Astrocyte of the hippocampus (primary cell): Measurements from ENCODE around the gene TSPOAP1.
A peak's percentile ranks its signal among the peaks of the same experiment; 100 is the strongest.

Source experiments
- DNase-seq: peaks from one replicate; pipeline ENCODE4 v3.0.0; 2011; ENCODE audit warnings: low read depth, low spot score

TSPOAP1 gene

DNA sequence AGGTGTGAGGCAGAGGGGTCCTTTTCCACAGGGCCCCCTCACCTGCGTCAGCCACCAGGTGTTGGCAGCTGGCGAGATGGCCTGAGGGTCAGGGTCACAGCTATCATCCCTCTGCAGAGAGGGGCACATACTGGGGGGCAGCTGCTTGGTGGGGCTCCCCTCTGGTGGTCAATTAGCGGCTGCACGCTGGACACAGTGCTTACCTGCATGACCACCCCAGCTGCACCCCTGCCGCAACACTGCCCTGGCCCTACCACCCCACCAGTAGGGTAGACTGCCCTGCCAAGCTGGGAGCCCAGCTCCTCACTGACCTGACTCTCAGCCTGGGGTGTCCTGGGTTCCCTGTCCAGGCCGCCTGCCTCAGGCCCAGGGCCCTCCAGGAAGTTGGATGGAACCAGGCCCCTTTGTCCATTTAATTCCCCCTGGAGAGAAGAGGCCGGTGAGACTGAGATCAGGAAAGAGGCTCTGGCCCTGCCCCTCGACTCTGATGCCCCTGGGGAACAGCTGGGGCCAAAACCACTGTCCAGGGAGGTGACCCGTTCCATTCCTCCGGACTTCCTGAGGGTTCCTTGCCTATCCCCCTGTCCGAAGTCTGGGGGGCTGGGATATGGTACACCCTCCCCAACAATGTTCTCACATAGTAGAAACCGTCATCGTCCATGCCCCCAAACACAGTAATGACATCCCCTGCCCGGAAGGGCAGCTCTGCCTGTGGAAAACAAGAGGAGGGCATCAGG lies 23.7 kb downstream of the TSPOAP1 start:
- DNase-seq, result no peak

DNA sequence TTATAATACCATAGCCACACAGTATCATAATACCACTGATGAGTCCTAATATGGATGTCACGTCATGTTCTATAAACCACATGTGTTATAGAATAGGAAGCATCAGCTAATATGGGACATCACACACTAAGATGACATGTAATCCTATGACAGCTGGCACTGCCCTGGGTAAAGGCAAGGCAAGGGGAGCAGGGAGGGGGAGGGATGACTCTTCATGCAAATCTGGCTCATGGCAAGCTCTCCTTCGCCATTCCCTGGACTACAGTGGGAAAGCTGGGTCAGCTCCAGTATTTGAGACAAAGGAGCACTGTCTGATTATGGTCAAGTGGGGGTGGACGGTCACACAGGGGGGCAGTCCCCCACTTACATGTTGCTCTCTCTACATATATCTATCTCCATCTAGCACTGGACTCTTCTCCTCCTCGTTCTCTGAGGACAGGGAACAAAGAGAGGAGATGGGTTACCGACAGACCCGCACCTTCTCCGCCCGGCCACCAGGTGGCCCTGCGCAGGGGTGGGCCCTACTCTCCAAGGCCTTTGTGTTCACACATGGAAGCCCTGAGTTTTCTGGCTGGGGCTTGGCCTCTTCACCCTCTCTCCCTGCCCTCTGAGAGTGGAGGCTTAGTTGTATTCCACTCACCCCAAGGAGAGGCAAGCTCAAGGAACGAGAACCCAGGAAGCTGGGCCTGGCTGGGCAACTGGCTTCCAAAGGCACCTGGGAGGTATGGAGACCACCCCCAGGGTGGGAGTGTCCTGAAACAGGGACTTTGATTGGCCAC lies 24.4 kb downstream of the TSPOAP1 start:
- peak; percentile 41 for DNase-seq

DNA sequence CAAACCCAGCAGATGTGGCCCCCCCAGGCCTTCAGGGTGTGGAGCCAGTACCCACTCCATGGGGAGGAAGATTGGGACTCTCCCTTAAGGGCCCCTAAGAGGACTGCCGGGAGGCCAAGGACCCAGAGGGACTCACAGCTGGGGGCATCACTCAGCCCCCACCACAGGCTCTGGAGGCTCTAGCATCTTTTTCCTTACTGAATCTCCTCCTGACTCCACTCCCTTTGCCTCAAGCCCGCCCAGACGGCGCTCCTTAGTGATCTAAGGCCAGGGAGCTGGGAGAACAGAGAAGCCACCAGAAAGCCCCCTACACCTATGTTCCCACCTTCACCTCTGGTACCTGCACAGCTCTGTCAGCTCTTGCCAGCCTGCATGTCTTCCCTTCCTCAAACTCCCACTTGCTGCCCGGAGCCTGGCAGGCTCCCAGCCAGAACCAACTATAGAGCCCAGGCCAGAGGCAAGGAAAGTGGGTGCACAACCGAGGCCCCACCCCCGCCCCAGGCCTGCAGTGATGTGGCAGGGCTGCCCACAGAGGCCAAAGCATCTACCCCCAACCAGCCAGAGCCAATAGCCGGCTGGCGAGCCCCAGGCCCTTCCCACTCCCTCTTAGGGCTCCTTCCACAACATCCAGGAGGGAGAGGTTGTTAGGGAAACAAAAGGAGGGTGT lies 25.5 kb downstream of the TSPOAP1 start:
- no peak for DNase-seq

DNA sequence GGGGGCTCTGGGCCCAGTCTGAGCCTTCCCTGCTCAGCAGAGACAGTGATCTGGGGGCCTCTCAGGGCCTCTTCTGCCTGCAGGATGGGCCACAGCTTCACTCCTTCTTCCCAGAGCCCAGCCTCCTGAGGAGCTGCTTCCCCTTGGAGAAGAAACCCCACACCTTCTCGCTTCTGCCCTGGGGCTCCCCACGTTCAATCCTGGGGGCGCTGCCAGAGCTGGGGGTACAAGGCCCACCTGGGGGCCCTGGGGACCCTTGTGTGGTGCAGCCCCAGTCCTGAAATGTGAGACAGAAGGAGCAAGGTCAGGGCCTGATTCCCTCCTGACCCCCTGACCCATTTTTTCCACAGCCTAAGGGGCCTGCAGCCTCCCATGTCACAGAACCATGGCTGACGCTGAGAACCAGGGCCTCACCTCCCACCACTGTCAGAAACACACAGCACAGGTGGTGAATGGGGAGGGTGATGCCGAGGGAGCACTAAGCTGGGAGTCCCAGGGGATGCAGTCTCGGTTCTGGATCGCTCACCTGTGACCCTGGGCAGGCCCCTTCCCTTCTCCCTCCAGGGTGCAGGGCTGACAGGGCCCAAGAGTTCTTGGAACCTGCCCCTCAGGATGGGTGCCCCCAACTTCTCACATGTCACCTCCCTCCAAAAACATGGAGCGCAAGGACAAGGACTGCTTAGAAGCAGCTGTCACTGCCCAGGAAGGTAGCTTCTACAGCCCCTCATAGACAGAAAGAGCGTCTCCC lies 26.2 kb downstream of the TSPOAP1 start:
- no peak for DNase-seq

DNA sequence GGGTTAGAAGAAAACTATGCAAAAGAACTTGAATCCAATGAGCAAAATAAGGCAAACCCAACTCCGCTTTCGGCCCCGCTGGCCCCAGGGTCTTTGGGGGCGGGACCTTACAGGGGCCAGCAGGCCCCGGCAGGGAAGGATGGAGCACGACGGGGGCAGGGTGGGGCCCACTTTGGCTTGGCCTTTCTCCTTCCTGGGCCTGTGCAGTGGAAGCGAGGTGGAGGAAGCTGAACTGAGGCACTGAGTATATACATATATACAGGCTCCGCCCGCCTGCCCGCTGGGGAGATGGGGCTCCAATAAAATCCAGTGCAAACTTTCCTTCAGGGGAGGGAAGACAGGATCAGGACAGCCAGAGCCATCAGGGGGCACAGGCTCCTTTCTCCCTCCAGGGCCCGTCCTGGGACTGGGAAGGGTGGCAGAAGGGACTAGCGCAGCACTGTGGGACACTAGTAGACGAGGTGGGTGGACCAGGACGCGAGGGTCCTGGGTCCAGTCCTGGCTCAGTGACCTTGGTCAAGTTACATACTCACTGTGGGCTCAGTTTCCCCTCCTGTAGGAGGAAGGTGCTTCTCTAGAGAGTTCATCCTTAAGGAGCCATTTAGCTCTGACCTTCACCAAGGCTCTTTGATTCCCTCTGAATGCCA lies 27.0 kb downstream of the TSPOAP1 start:
- no peak for DNase-seq

DNA sequence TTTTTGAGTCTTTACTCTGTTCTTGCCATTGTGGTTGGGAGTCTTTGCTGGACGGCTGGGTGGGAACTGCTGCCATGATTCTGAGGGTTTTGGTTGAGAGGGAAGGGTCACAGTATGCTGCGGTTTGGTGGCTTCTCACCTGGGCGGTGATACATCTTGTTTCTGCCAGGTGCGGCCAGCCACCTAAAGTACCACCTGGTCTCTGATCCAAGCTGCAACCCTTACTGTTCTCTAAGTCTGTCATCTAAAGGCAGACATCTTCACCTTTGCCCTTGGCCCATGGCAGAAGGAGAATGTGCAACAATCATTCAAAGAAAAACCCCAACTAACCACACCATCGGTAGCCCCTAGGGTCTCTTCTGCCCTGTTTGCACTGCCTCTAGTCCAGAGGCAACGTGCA lies 28.3 kb downstream of the TSPOAP1 start:
- DNase-seq, result no peak

DNA sequence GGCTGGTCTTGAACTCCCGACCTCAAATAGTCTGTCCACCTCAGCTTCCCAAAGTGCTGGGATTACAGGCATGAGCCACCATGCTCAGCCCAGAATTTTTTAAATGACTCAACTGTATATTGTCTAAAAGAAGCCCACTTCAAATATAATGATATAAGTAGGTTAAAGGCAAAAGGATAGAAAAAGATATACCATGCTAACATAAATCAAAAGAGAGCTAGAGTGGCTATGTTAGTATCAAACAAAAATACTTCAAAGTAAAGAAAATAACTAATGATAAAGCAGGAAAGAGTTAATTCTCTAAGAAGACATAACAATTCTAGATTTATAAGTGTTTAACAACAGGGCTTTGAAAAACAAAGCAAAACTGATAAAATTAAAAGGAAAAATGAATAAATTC lies 34.6 kb downstream of the TSPOAP1 start:
- DNase-seq, result no peak

DNA sequence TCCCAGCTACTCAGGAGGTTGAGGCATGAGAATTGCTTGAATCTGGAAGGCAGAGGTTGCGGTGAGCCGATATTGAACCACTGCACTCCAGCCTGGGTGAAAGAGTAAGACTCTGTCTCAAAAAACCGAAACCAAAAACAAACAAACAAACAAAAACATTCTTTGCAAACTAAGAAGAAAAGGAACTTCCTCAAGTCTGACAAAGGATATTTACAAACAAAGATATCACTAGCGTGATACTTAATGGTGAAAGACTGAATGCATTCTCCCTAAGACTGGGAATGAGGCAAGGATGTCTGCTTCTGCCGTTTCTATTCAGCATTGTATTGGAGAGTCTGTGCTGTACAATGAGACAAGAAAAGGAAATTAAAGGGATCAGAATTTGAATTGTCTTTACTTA lies 37.3 kb downstream of the TSPOAP1 start:
- DNase-seq, result no peak

DNA sequence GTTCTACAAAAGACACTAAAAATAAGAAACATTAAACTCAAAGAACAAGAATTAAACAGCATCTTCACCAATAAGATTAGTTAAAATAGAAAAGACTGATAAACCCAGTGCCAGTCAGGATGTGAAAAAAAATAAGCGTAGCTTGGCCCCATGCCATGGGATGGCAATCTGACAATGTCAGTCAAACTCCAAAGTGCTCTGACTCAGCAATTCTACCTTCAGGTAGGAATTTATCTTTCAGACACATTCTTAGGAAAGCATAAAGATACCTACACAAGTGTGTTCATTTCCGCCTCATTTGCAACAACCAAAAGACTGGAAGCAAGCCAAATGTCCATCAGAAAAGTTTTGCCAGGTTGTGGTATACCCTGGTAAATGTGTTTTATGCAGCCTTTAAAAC lies 38.7 kb downstream of the TSPOAP1 start:
- DNase-seq, result peak; percentile 10

DNA sequence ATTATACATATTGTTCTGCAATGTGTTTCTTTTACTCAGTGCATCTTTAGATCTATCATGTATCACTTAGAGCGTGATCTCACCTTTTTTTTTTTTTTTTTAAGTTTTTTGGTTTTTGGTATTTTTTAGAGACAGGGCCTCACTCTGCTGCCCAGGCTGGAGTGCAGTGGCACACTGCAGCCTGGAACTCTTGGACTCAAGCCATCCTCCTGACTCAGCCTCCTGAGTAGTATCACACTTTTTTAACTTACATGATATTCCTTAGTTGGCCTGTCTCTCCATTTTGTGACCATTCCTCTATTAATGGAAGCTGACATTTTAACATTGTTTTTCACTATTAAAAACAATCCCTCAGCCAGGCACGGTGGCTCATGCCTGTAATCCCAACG lies 43.2 kb downstream of the TSPOAP1 start:
- DNase-seq, result no peak

DNA sequence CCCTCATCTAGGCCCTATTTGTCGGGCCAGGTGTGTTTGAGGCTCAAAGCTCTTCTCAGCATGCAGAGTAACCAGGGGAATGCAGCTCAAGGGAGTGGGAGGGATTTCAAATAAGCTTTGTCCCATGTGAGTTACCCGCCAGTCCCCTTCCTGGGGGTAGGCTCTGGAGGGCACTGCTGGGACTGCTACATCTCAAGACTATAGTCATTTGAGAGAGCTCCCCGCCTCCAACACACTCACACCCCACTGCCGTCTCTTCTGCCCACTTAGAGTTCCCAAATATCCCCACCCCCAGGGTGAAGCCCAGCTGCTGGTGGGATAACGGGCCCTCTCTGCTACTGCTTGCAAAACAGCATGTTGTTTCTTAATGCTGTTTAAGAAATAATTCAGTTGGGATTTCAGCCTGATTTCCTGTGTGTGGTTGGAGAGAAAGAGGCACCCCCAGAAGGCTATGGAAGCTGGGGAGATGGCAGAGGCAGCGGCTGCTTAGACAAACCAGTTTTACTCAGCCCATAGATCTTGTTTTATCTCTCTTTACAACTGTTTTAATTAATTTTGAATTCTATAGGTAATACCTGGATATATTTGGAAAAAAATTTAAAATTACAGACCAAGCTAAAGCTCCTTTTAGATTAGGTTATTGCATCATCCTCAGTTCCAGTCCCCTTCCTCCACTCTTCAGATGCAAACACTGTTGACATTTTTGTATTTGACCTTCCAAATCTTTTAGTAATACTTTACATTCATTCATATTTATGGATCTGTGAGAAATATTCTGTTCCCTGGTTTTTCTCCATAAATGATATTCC lies 43.8 kb downstream of the TSPOAP1 start:
- DNase-seq, result no peak

DNA sequence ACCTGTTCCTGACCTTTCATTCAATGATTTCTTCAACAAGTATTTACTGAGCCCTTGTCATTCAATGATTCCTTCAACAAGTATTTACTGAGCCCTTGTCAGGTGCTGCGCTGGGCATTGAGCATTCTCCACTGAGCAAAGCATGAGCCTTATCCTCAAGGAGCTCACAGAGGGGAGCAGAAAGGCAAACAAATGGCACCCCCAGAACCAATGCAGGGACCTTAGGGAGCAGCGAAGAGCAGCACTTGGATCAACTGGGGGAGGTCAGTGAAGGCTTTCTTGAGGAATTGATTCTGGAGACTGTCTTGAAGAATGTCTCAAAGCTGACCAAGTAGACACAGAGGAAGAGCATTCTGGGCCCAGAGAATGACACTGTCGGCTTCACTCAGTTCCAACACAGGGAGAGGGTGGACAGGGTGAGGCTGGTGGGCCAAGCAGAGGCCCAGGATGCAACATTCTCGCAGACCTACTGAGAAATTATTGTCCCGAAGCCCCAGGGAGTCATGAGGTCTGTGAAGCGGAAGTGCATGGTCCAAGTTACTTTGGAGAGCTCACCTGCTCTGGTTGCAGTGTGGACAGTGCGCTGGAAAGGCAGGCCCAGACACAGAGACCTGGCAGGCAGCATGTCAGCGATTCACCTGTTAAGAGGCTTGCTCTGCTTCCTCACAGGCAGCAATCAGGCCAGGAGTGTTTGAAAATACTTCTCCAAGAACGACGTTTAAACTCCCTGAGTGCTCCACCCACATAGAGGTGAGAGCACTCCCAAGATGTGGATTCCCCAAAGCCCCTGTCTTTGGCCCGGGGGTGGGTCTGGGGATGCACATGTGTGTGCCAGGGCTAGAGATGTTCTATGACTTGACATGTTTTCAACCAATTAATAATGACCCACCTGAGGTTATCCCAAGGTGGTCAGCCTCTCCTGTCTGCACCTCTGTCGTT lies 44.7 kb downstream of the TSPOAP1 start:
- DNase-seq, result no peak

DNA sequence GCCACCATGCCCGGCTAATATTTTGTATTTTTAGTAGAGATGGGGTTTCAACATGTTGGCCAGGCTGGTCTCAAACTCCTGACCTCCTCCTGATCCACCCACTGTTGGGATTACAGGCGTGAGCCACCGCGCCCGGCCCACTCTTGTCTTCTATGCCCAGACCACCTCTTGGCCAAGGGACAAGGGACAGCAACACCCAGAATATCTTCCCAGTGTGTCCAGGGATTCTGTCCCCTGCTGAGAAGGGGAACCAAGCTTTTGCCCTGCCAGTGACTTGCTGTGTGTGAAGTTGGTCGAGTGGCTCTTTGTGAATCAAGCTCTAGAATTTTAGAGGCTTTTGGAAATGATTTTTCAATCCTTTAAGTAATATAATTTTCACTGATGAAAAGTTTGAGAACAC lies 46.2 kb downstream of the TSPOAP1 start:
- DNase-seq, result no peak

DNA sequence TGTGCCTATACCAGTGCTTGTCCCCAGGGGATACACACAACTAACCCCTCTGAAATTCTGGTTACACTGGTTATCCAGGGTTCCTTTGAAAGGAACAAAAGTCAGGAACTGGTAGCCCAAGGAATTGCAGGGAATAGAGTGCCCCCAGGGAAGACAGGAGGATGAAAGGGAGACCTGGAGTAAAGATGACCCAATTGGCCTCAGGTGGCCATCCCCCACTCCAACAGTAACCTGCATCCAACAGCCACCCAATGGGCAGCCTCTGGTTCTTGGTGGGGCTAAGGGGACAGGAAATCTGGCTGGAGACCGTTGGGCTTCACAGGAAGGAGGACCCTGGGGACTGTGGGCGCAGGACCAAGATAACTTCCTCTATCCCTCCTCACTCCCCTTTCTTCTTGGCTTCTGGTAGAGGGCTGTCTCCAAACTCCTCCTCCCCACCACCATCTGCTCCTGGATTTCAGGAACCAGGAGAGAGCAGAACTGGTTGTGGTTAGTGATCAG lies 47.0 kb downstream of the TSPOAP1 start:
- DNase-seq, result no peak

DNA sequence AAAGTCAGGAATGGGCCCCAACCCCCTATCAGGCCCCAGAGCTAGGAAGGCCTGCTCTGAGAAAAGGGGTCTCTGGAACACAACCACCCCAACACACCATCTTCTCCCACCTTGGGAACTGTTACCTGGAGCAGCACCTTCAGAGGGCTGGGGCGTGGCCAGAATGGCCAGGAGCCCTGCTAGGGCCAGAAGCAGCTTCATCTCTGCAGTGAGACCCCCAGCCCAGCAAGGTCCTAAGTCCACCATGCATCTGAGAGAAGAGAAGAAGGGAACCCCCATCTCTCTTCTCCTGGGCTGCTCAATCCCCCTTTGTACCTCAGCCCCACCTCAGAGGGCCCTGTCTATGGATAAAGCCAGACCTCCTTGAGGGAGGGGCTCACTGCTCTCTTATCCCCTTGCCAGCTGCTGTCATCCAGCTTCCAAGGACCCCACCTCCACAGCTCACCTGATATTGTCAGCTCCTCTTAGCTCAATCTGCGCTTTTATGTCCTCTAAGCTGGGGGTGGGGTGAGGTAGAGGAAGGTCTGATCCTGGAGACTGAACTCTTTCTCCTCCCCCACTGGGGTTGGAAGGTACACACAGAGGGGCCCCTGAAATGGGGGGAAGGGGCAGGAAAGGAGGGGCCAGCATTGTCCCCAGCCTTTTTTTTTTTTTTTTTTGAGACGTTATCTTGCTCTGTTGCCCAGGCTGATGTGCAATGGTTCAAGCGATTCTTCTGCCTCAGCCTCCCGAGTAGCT lies 47.9 kb downstream of the TSPOAP1 start, which contains the start of gene MPO:
Gene MPO, minus strand, starts transcription at position 456 of the 738 bp plus-strand sequence. Its CDS starts 177 bp downstream, at position 279.
- DNase-seq, result no peak

DNA sequence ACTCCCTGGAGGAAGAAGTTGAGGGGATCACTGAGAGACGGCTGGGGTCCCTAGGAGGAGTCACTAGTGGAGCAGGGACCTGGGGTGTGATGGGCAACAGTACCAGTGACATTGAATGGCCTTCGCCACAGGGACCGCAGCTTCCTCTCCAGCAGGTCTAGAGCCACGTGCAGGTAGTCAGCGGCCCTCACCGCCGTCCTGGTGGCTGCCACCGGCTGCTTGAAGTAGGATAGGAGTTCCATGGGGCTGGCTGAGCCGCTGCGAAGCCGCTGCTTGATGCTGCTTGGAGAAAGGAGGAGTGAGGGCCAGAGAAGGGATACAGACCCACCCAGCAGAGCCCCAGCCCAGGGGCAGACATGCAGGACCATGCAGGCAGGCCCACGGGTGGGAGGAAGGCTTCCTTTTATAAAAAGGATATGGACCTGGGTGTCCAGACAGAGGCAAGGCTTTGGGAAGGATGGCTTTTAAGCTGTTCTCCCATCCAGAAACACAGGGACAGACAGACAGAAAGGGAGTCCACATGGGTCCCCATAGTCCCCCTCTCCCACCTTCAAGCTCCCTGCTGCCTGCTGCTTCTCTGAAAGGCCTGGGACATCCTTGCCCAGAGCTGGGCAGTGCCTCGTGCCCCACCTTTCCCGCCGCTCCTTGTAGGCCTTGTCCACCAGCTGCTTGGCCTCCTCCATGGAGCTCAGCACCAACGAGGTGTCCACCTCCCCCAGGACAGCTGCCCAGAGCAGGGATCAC lies 48.7 kb downstream of the TSPOAP1 start:
- no peak for DNase-seq

DNA sequence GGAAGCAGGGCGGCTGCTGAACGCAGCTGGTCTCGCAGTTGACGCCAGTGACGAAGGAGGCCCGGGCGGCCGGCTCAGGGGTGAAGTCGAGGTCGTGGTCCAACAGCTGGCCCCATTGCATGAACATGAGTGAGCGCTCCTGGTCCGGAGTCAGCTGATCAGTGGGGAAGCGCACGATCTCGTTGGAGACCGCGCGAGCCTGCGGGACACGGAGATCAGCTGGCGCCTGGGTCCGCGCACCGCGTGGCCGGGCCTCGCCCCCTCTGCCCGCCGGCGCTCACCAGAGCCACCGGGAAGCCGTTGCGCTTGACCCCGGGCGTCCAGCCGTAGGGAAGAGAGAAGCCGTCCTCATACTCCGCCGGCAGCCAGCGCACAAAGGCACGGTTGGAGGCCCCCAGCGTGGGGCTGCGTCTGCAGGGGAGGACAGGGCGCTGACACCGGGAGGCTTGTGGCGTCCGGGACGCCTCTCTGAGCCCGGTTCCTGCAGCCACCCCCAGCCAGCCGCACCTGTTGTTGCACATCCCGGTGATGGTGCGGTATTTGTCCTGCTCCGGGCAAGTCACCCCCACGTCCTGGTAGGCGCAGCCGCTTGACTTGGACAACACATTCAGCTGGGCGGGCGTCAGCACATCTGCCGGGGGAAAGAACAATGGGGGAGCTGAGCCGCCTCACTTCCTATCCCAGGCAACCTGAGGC lies 49.4 kb downstream of the TSPOAP1 start:
- peak; percentile 18 for DNase-seq
